ENCODE measurements around the gene FCHO1. TPM values are rescaled to one million over a fixed set of nuclear protein-coding genes. Genes with fewer than 3 reads are reported as not detected.

FCHO1 gene
- total and polyA plus RNA-seq, 2 donors (not counting 3 experiments of a cell fraction or from before 2014, with no cell fraction given), result 0.66 to 1.6 TPM

- Histone ChIP-seq H3K36me3 (ENCODE audit: control insufficient read depth in 2 of 2, extremely low read depth in 1 of 2, insufficient read depth in 2 of 2, low read length in 2 of 2) (no peaks in the 10 kb centered on the region), H2AFZ (ENCODE audit: low read depth, low read length) (no peak overlapping the region), H4K20me1 (replicated peaks; ENCODE audit: control insufficient read depth, extremely low read depth, insufficient read depth, low read length) (no peaks in the 10 kb centered on the region), H3K9ac (replicated peaks; ENCODE audit: extremely low read depth, insufficient read depth, low read length) (no peak overlapping the region), H3K9me1 (replicated peaks; ENCODE audit: control insufficient read depth, extremely low read depth, insufficient read depth, low read length) (no peaks in the 10 kb centered on the region), H3K79me2 (ENCODE audit: control insufficient read depth, insufficient read depth, low read length) (no peaks in the 10 kb centered on the region), H3K9me3 (replicated peaks; ENCODE audit: control insufficient read depth, insufficient read depth, low read length) (no peaks in the 10 kb centered on the region), H3K27ac (ENCODE audit: insufficient read depth, low read depth, low read length) (no peak overlapping the region), H3K4me1 (ENCODE audit: control insufficient read depth, extremely low read depth, insufficient read depth, low read length) (no peaks in the 10 kb centered on the region), H3K4me3 (replicated peaks in 1 of 3; ENCODE audit: insufficient read depth in 1 of 3, low read depth in 1 of 3, low read length in 3 of 3) (no peak overlapping the region), H3K4me2 (ENCODE audit: insufficient read depth, low read length) (no peak overlapping the region), H3K27me3 (ENCODE audit: control insufficient read depth in 2 of 2, insufficient read depth in 2 of 2, low read length in 2 of 2) (no peaks in the 10 kb centered on the region)
- CTCF ChIA-PET, result no interaction called here
- intact Hi-C loops (cut with micrococcal nuclease), result no loop called here
- no peak for DNase-seq (ENCODE audit: low read depth, low spot score)
- FAIRE-seq, result no peak
- no TSS peak for BruUV-seq (replicated peaks)
- TF ChIP-seq EZH2 (IDR thresholded peaks at IDR 0.05; ENCODE audit: borderline replicate concordance, low read depth, low read length, severe bottlenecking) (no peak), MYC (IDR thresholded peaks at IDR 0.05; ENCODE audit: low read depth, low read length) (no peak), MAX (IDR thresholded peaks at IDR 0.05; ENCODE audit: insufficient read depth, insufficient read length) (no peak), CTCF (IDR thresholded peaks at IDR 0.05; ENCODE audit: extremely low read depth in 1 of 2, insufficient read depth in 1 of 2, low read depth in 1 of 2, low read length in 2 of 2) (no peak)
- dilution Hi-C loops (cut with MboI; ENCODE audit: extremely low pct_ligation_motif_present, low sequenced_read_pairs), result no loop called here
- POLR2A ChIA-PET, result interaction anchor here (0.7 kb wide), 1 partner anchor 53 kb away, joined by 4 read pairs; no protein-coding TSS in a partner anchor
Measured at GRCh38 chr19:17806945-17807344, 55.7 kb downstream of the FCHO1 start.

GRCh38 chr19:17807731-17808316 lies 56.5 kb downstream of the FCHO1 start:
- Histone ChIP-seq H2AFZ (ENCODE audit: low read depth, low read length) (no peak overlapping the region), H3K9ac (replicated peaks; ENCODE audit: extremely low read depth, insufficient read depth, low read length) (no peak overlapping the region), H3K9me1 (replicated peaks; ENCODE audit: control insufficient read depth, extremely low read depth, insufficient read depth, low read length) (no peaks in the 10 kb centered on the region), H4K20me1 (replicated peaks; ENCODE audit: control insufficient read depth, extremely low read depth, insufficient read depth, low read length) (no peaks in the 10 kb centered on the region), H3K79me2 (ENCODE audit: control insufficient read depth, insufficient read depth, low read length) (no peaks in the 10 kb centered on the region), H3K27ac (ENCODE audit: insufficient read depth, low read depth, low read length) (no peak overlapping the region), H3K9me3 (replicated peaks; ENCODE audit: control insufficient read depth, insufficient read depth, low read length) (no peaks in the 10 kb centered on the region), H3K4me1 (ENCODE audit: control insufficient read depth, extremely low read depth, insufficient read depth, low read length) (no peaks in the 10 kb centered on the region), H3K4me3 (replicated peaks in 1 of 3; ENCODE audit: insufficient read depth in 1 of 3, low read depth in 1 of 3, low read length in 3 of 3) (no peak overlapping the region), H3K27me3 (ENCODE audit: control insufficient read depth in 2 of 2, insufficient read depth in 2 of 2, low read length in 2 of 2) (no peaks in the 10 kb centered on the region), H3K4me2 (ENCODE audit: insufficient read depth, low read length) (no peak overlapping the region), H3K36me3 (ENCODE audit: control insufficient read depth in 2 of 2, extremely low read depth in 1 of 2, insufficient read depth in 2 of 2, low read length in 2 of 2) (no peaks in the 10 kb centered on the region)
- POLR2A ChIA-PET, result no interaction called here
- intact Hi-C loops (cut with micrococcal nuclease) (no loop called here), dilution Hi-C loops (cut with MboI; ENCODE audit: extremely low pct_ligation_motif_present, low sequenced_read_pairs) (no loop called here)
- FAIRE-seq (no peak), DNase-seq (ENCODE audit: low read depth, low spot score) (no peak)
- no peak for TF ChIP-seq JUN (IDR thresholded peaks at IDR 0.05; ENCODE audit: borderline replicate concordance, insufficient read depth, insufficient read length, low read depth)
- no peak for TF ChIP-seq POLR2A (IDR thresholded peaks at IDR 0.05; ENCODE audit: low read depth, low read length)
- TF ChIP-seq CTCF (IDR thresholded peaks at IDR 0.05; ENCODE audit: extremely low read depth in 1 of 2, insufficient read depth in 1 of 2, low read depth in 1 of 2, low read length in 2 of 2), result no peak
- TF ChIP-seq GATA2 (IDR thresholded peaks at IDR 0.05; ENCODE audit: insufficient read depth, insufficient read length, low read depth, low read length), result no peak
- TF ChIP-seq MAX (IDR thresholded peaks at IDR 0.05; ENCODE audit: insufficient read depth, insufficient read length), result no peak
- no peak for TF ChIP-seq EZH2 (IDR thresholded peaks at IDR 0.05; ENCODE audit: borderline replicate concordance, low read depth, low read length, severe bottlenecking)
- TF ChIP-seq POLR2AphosphoS5 (IDR thresholded peaks at IDR 0.05; ENCODE audit: insufficient read depth, low read depth, low read length), result no peak
- TF ChIP-seq MYC (IDR thresholded peaks at IDR 0.05; ENCODE audit: low read depth, low read length), result no peak
- no peak for TF ChIP-seq FOS (IDR thresholded peaks at IDR 0.05; ENCODE audit: borderline replicate concordance, insufficient read depth, low read length)
- no TSS peak for BruUV-seq (replicated peaks)
- CTCF ChIA-PET, result no interaction called here
